ENCODE measurements around the gene IQSEC1. TPM values are rescaled to one million over a fixed set of nuclear protein-coding genes. Genes with fewer than 3 reads are reported as not detected.

The IQSEC1 gene
- total RNA-seq, 4 donors from 2014 or later: 24.0 to 43.0 (median 31.8) TPM

DNA sequence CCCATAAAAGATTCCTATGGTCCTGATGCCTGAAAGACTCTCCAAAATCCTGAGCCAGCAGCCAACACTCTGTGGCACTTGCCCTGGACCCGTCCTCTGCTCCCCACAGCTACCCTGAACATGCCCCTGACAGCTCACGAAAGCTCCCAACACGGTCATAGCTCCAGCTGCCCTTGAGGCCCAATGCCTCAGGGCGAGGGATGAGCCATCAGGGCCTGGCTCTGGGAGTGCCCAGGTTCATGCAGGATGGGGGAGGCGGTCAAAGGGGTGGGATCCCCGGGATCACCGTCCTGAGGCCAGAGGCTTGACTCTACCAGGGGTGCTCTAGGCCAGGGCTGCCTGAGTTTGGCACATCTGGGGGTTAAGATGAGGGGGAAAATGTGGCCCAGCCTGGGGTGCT lies 159.1 kb downstream of the IQSEC1 start:
- 97% methylated on average over 7 of the region's 7 CpGs; no CpG with 5 or more reads in 1 of the 2 donors for WGBS, 2 donors (ENCODE audit: low coverage in 1 of 2)
- no peak for TF ChIP-seq EP300 (IDR thresholded peaks at IDR 0.05; ENCODE audit: low read depth)
- TF ChIP-seq, protein P1, sequence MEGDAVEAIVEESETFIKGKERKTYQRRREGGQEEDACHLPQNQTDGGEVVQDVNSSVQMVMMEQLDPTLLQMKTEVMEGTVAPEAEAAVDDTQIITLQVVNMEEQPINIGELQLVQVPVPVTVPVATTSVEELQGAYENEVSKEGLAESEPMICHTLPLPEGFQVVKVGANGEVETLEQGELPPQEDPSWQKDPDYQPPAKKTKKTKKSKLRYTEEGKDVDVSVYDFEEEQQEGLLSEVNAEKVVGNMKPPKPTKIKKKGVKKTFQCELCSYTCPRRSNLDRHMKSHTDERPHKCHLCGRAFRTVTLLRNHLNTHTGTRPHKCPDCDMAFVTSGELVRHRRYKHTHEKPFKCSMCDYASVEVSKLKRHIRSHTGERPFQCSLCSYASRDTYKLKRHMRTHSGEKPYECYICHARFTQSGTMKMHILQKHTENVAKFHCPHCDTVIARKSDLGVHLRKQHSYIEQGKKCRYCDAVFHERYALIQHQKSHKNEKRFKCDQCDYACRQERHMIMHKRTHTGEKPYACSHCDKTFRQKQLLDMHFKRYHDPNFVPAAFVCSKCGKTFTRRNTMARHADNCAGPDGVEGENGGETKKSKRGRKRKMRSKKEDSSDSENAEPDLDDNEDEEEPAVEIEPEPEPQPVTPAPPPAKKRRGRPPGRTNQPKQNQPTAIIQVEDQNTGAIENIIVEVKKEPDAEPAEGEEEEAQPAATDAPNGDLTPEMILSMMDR (IDR thresholded peaks at IDR 0.05): no peak
- TF ChIP-seq POLR2A (IDR thresholded peaks at IDR 0.05): no peak
- TF ChIP-seq POLR2AphosphoS5 (IDR thresholded peaks at IDR 0.05): no peak
- peaks cover 0 to 13% (median 4%) of the 10 kb centered on the region in 4 donors for H3K36me3 ChIP-seq
- DNase-seq: no peak
- no peaks in the 10 kb centered on the region for H3K9me3 ChIP-seq
- no peaks in the 10 kb centered on the region for H3K27me3 ChIP-seq
- no peaks in the 10 kb centered on the region for H3K4me1 ChIP-seq
- in situ Hi-C loops (cut with MboI; ENCODE audit: low pct_ligation_motif_present in 1 of 4, low pct_unique_long_range_greater_than_20kb in 1 of 4, low sequenced_read_pairs in 3 of 4) (no loop called here), intact Hi-C loops (cut with DNase I; ENCODE audit: low total_unique reads) (no loop called here)
- H3K4me3 ChIP-seq: no peak overlapping the region
- no peak overlapping the region for H3K27ac ChIP-seq

DNA sequence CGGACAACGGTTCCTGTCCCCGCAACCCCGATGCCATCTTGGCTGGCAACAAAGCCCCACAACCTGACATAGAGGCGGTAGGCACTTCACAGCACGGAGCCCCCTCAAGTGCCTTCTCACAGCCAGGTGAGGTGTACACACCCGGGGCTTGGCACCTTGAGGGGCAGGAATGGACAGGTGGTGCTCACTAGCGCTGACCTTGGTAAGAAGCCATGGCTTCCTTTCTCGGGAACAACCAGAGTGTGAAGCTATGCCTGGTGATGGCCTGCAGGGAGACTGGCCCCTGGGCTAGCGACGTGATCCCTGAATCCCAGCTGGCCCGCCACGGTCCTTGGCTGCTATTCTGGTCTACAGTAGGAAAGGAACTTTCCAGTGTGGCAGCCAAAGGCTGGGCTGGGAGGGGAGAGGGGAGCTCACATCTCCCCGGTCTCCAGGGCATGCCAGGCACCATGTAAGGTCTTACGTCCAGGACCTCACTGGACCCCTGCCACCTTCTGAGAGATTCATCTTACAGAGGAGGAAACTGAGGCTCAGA lies 161.3 kb downstream of the IQSEC1 start:
- Histone ChIP-seq H3K4me3 (no peak overlapping the region), H3K9me3 (no peaks in the 10 kb centered on the region), H3K27me3 (no peaks in the 10 kb centered on the region), H3K36me3 (peaks cover 0 to 25% (median 4%) of the 10 kb centered on the region in 4 donors), H3K4me1 (no peaks in the 10 kb centered on the region), H3K27ac (no peak overlapping the region)
- no peak for TF ChIP-seq EP300 (IDR thresholded peaks at IDR 0.05; ENCODE audit: low read depth)
- no peak for TF ChIP-seq POLR2A (IDR thresholded peaks at IDR 0.05)
- TF ChIP-seq, protein P1 (IDR thresholded peaks at IDR 0.05): no peak
- no peak for TF ChIP-seq POLR2AphosphoS5 (IDR thresholded peaks at IDR 0.05)
- intact Hi-C loops (cut with DNase I; ENCODE audit: low total_unique reads) (no loop called here), in situ Hi-C loops (cut with MboI; ENCODE audit: low pct_ligation_motif_present in 1 of 4, low pct_unique_long_range_greater_than_20kb in 1 of 4, low sequenced_read_pairs in 3 of 4) (no loop called here)
- WGBS, 2 donors (ENCODE audit: low coverage in 1 of 2): 69 to 93% methylated on average over 5 to 9 of the region's 15 CpGs
- no peak for DNase-seq

DNA sequence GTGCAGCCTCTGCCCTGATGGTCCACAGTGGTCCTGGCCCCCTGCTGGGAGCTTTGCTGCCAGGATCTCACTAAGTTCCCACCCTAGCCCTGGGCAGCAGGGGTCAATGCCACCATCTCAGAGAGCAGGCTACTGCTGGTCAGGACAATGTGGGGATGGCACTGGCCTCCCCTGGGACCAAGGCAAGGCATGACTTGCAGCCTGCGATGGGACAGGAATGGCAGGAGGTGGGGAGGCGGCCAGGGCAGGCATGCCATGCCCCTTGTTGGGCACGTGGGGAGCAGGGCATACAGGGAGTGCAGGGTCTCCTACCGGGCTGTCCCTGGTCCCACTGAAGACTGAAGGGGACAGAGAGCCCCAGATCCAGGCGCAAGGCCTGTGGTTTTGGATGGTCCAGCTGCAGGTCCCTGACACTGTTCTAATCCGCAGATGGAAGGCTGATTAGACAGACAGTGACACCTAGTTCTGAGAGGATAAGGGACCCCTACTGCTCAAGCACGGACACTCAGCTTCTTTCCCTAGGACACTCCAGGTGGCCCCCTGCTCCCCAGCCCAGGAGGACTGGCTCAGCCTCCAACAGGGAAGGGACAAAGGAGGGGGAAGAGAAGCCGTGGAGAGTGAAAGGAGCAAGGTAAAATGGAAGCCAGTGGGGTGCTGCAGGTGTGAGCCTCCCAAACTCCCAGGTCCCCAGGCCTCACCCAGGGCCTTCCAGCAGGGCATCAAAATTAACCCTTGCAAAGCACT lies 162.7 kb downstream of the IQSEC1 start:
- Histone ChIP-seq H3K4me1 (no peaks in the 10 kb centered on the region), H3K9me3 (no peaks in the 10 kb centered on the region), H3K27me3 (no peaks in the 10 kb centered on the region), H3K4me3 (no peak overlapping the region), H3K27ac (no peak overlapping the region), H3K36me3 (peaks cover 0 to 25% (median 6%) of the 10 kb centered on the region in 4 donors)
- TF ChIP-seq EP300 (IDR thresholded peaks at IDR 0.05; ENCODE audit: low read depth) (no peak), POLR2AphosphoS5 (IDR thresholded peaks at IDR 0.05) (no peak), POLR2A (IDR thresholded peaks at IDR 0.05) (no peak)
- TF ChIP-seq, protein P1 (IDR thresholded peaks at IDR 0.05): no peak
- DNase-seq: no peak
- in situ Hi-C loops (cut with MboI; ENCODE audit: low pct_ligation_motif_present in 1 of 4, low pct_unique_long_range_greater_than_20kb in 1 of 4, low sequenced_read_pairs in 3 of 4): no loop called here
- intact Hi-C loops (cut with DNase I; ENCODE audit: low total_unique reads): no loop called here
- WGBS, 2 donors (ENCODE audit: low coverage in 1 of 2): 87% methylated on average over 8 of the region's 8 CpGs; no CpG with 5 or more reads in 1 of the 2 donors

DNA sequence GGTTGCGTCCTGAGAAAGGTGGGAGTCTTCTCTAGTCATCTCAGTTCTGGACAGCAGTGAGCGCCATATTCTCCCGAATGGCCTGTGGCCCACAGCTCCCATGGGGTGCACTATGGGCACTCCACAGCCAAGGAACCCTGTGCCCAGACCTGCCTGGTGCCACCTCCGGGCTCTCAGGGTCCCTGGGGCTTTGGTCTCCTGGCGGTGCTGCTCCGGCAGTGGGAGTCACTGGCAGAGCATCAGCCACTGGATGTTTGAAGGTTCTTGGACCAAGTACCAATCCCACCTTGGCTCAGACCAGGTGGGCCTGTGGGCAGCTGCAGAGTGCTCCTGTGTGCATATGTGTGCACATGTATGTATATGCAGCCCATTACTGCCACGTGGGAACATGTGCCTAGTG lies 163.5 kb downstream of the IQSEC1 start:
- Histone ChIP-seq H3K27ac (no peak overlapping the region), H3K27me3 (no peaks in the 10 kb centered on the region), H3K4me1 (no peaks in the 10 kb centered on the region), H3K36me3 (peaks cover 0 to 25% (median 6%) of the 10 kb centered on the region in 4 donors), H3K4me3 (no peak overlapping the region), H3K9me3 (no peaks in the 10 kb centered on the region)
- in situ Hi-C loops (cut with MboI; ENCODE audit: low pct_ligation_motif_present in 1 of 4, low pct_unique_long_range_greater_than_20kb in 1 of 4, low sequenced_read_pairs in 3 of 4): no loop called here
- intact Hi-C loops (cut with DNase I; ENCODE audit: low total_unique reads): no loop called here
- WGBS, 2 donors (ENCODE audit: low coverage in 1 of 2): 91% methylated on average over 4 of the region's 7 CpGs; no CpG with 5 or more reads in 1 of the 2 donors
- no peak for DNase-seq
- TF ChIP-seq POLR2A (IDR thresholded peaks at IDR 0.05) (no peak), EP300 (IDR thresholded peaks at IDR 0.05; ENCODE audit: low read depth) (no peak), POLR2AphosphoS5 (IDR thresholded peaks at IDR 0.05) (no peak)
- TF ChIP-seq, protein P1 (IDR thresholded peaks at IDR 0.05): no peak

Measured in transverse colon (tissue), 4 donors.